Panc1 (cell line): ENCODE measurements around the gene GRID1. TPM values are rescaled to one million over a fixed set of nuclear protein-coding genes. Genes with fewer than 3 reads are reported as not detected.

Experiments
- ATAC-seq: fragments of 200-7000 bp; cut with Tn5 transposase; 2 replicates; pipeline ENCODE4 v1.9.1; 2020; ENCODE audit warnings: mild to moderate bottlenecking, moderate library complexity
- BruUV-seq: library from RNA; stranded (reverse); fragments of 400-500 nt; replicated peaks from 2 replicates; lab custom pipeline; 2021; lab: Mats Ljungman, UMichigan
- CTCF ChIA-PET: fragments of 300-600 bp; sonication (Branson Sonifier 250); formaldehyde crosslinking; loops from one replicate; lab custom pipeline; 2022; ENCODE audit warnings: antibody characterized with exemption; lab: Charles Lee
- POLR2A ChIA-PET: fragments of 300-600 bp; sonication (Branson Sonifier 250); formaldehyde crosslinking; loops from one replicate; lab custom pipeline; 2022; ENCODE audit warnings: antibody characterized with exemption; lab: Charles Lee
- DNase-seq: peaks from one replicate; pipeline ENCODE4 v3.0.0-alpha.2; 2010; ENCODE audit warnings: low read depth, low spot score
- H3K27ac ChIP-seq: 2 replicates; pipeline ENCODE4 v1.5.1; 2011; ENCODE audit warnings: mild to moderate bottlenecking, low read length, inconsistent platforms
- H3K27me3 ChIP-seq: fragments of 200-500 bp; sonication (Bioruptor generic); 2 replicates; pipeline ENCODE4 v1.6.0; 2014; ENCODE audit warnings: low read length, inconsistent platforms; ENCODE audit not compliant: control insufficient read depth, insufficient read depth
- H3K36me3 ChIP-seq: fragments of 200-500 bp; sonication (Bioruptor generic); 2 replicates; pipeline ENCODE4 v1.5.1; 2014; ENCODE audit warnings: inconsistent platforms, mild to moderate bottlenecking, low read length, moderate library complexity; ENCODE audit not compliant: control insufficient read depth, insufficient read depth
- H3K4me1 ChIP-seq: 2 replicates; pipeline ENCODE4 v1.5.1; 2011; ENCODE audit warnings: inconsistent platforms, mild to moderate bottlenecking, low read length, moderate library complexity; ENCODE audit not compliant: control insufficient read depth, insufficient read depth
- H3K4me3 ChIP-seq, 2 experiments: 2 replicates each; pipeline ENCODE4 v1.5.1; 2011 to 2012; ENCODE audit warnings: low read depth in 2 of 2, low read length in 2 of 2, mild to moderate bottlenecking in 2 of 2, inconsistent platforms in 1 of 2, moderate library complexity in 1 of 2
- H3K9me3 ChIP-seq: fragments of 200-500 bp; sonication (Bioruptor generic); 2 replicates; pipeline ENCODE4 v1.5.1; 2014; ENCODE audit warnings: low read depth, mild to moderate bottlenecking, inconsistent platforms, low read length, moderate library complexity; ENCODE audit not compliant: control insufficient read depth, insufficient read depth
- CTCF ChIP-seq: fragments of 450-650 bp; IDR thresholded peaks from 2 replicates; pipeline ENCODE4 v1.5.1; 2017; ENCODE audit warnings: mild to moderate bottlenecking
- POLR2AphosphoS5 ChIP-seq: IDR thresholded peaks from 2 replicates; pipeline ENCODE4 v1.6.1; 2012; ENCODE audit warnings: mild to moderate bottlenecking, low read depth, low read length, moderate library complexity
- REST ChIP-seq, 2 experiments: IDR thresholded peaks; 2 replicates each; pipeline ENCODE4 v1.6.1; 2011 to 2012; ENCODE audit warnings: low read depth in 2 of 2, control low read depth in 1 of 2, low read length in 1 of 2, mild to moderate bottlenecking in 1 of 2, moderate library complexity in 1 of 2; ENCODE audit not compliant: insufficient read depth in 1 of 2
- SIN3A ChIP-seq: IDR thresholded peaks from 2 replicates; pipeline ENCODE4 v1.6.1; 2012; ENCODE audit warnings: low read depth, mild to moderate bottlenecking, low read length, moderate library complexity, borderline replicate concordance; ENCODE audit not compliant: insufficient read depth
- TCF7L2 ChIP-seq: IDR thresholded peaks from 2 replicates; pipeline ENCODE4 v1.6.1; 2011; ENCODE audit warnings: mild to moderate bottlenecking, low read depth, low read length, inconsistent platforms
- in situ Hi-C: cut with HindIII; loops from 2 replicates; pipeline ENCODE4 v1.10.0; 2016; ENCODE audit warnings: low sequenced_read_pairs, low pct_unique_long_range_greater_than_20kb
- intact Hi-C: fragments of 100-400 bp; cut with micrococcal nuclease; formaldehyde crosslinking; loops from one replicate; pipeline ENCODE4 v1.10.0; 2022; ENCODE audit not compliant: unreplicated experiment
- total RNA-seq: library from RNA; stranded (reverse); gene quantifications from one replicate; pipeline ENCODE4 v1.2.1, GENCODE V29; 2021; ENCODE audit not compliant: unreplicated experiment

The GRID1 gene
- total RNA-seq, 1 experiment from 2014 or later = 2.3 TPM

GRCh38 chr10:86017841-86018734, 348.5 kb downstream of the GRID1 start (continued):
- no peak for TF ChIP-seq SIN3A

- no TSS peak for BruUV-seq
- no peak for TF ChIP-seq SIN3A
- TF ChIP-seq REST (IDR thresholded peaks at IDR 0.05; ENCODE audit: insufficient read depth in 1 of 2, low read depth in 2 of 2, low read length in 1 of 2) = no peak
- TF ChIP-seq CTCF = no peak
- TF ChIP-seq POLR2AphosphoS5 = no peak
- in situ Hi-C loops (no loop called here), intact Hi-C loops (no loop called here)
- ChIA-PET POLR2A (no interaction called here), CTCF (no interaction called here)
- DNase-seq (no peak), ATAC-seq (no peak)
- Histone ChIP-seq H3K36me3 (no peaks in the 10 kb centered on the region), H3K27ac (no peak overlapping the region), H3K4me1 (no peaks in the 10 kb centered on the region), H3K9me3 (no peaks in the 10 kb centered on the region), H3K4me3 (no peak overlapping the region), H3K27me3 (no peaks in the 10 kb centered on the region)
Observed at GRCh38 chr10:86013568-86013967, 353.0 kb downstream of the GRID1 start.

GRCh38 chr10:86007171-86007570, 359.4 kb downstream of the GRID1 start:
- H3K4me3 ChIP-seq = no peak overlapping the region
- no peaks in the 10 kb centered on the region for H3K4me1 ChIP-seq
- no peaks in the 10 kb centered on the region for H3K36me3 ChIP-seq
- TF ChIP-seq SIN3A (no peak), REST (IDR thresholded peaks at IDR 0.05; ENCODE audit: insufficient read depth in 1 of 2, low read depth in 2 of 2, low read length in 1 of 2) (no peak), TCF7L2 (no peak), CTCF (no peak), POLR2AphosphoS5 (no peak)
- no peaks in the 10 kb centered on the region for H3K27me3 ChIP-seq
- no TSS peak for BruUV-seq
- DNase-seq (no peak), ATAC-seq (no peak)
- ChIA-PET CTCF (no interaction called here), POLR2A (no interaction called here)
- intact Hi-C loops (no loop called here), in situ Hi-C loops (no loop called here)
- H3K27ac ChIP-seq = no peak overlapping the region
- no peaks in the 10 kb centered on the region for H3K9me3 ChIP-seq
